ENCODE results near the gene XRRA1.
A peak's percentile ranks its signal among the peaks of the same experiment; 100 is the strongest.
"Not testable (repeated sequence)": the region's sequence is repeated elsewhere in the genome, so short reads cannot be mapped to it uniquely, and the experiment has no call there.

XRRA1 gene, protein sequence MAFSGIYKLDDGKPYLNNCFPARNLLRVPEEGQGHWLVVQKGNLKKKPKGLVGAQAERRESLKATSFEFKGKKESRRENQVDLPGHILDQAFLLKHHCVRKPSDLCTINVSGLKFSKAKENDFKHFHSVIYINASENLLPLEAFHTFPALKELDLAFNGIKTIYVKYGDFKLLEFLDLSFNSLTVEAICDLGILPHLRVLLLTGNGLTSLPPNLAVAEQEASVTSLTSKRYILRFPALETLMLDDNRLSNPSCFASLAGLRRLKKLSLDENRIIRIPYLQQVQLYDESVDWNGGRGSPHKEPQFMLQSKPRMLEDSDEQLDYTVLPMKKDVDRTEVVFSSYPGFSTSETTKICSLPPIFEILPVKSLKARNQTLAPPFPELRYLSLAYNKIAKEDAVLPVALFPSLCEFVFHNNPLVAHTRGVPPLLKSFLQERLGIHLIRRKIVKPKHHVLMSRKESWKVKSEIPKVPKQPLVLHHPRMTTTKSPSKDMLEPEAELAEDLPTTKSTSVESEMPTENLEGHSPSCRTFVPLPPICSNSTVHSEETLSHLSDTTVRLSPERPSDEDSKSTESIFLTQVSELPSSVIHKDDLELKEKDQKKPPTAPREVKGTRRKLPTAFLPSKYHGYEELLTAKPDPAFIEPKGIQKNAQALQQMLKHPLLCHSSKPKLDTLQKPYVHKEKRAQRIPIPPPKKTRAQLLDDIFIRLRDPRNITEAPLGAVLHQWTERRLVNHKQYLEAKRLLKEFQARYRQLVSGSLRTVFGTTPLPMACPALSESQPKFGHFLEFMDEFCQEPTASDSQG

DNA sequence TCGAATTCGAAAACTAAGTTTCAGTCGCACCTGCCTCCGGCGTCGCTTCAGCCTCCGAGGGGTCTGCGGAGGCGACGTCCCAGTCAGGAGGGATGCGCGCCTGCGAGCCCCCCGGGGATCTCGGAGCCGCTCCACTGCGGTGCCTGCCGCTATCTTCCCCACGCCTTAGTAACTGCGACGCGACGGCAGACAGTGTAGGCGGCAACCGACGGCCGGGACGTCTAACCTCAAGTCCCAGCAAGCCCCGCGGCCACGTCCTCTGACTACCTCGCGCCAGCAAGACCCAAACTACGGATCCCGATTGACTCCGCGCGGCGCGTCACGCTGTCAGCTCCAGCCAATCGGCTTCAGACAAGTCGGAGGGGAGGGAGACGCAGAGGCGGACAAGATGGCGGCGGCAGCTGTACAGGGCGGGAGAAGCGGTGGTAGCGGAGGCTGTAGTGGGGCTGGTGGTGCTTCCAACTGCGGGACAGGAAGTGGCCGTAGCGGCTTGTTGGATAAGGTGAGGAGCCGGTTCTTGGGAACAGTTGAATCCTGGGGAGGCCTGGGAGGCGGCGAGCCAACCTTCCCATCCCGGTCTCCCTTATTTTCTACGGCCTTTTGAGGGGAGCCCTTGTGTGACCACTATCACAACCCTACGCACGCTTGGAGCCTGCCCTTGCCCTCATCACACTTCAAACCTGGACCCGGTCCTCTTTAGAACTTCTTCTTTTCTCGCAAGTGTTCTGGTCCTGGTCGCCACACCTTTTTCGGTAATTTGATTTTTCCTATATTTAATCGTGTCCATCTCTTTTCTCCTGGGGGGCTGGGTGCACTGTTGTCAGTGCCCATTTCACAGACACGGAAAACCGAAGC is at the start of gene XRRA1, which contains the start of gene SPCS2:
Gene XRRA1 (minus strand): TSS at position 194 of the 855 bp plus-strand sequence. CDS start 8,213 bp downstream, outside the sequence.
Gene SPCS2 (plus strand): TSS at position 369 of the 855 bp plus-strand sequence. CDS start 20 bp downstream, at position 389.
- peak; percentile 94 to 95 for DNase-seq (ENCODE audit: low read depth in 2 of 2)

- no peak for DNase-seq (ENCODE audit: low read depth in 2 of 2)
Observed at GRCh38 chr11:74992852-74993251, 44.0 kb upstream of the XRRA1 start.

- no peak for DNase-seq (ENCODE audit: low read depth in 2 of 2)
Observed at GRCh38 chr11:74990941-74991340, 42.0 kb upstream of the XRRA1 start.

DNA sequence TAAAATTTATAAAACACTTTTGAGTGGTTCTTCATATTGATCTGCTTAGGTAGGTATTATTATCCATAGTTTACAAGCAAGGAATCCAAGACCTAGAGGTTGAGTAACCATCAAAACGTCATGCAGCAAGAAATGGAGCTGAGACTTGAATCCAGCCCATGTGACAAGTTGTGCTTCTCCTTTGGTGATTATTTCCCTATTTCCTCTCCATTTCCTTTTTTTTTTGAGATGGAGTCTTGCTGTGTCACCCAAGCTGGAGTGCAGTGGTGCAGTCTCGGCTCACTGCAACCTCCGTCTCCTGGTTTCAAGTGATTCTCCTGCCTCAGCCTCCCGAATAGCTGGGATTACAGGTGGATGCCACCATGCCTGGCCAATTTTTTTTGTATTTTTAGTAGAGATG is 41.3 kb upstream of the XRRA1 start:
- not testable (repeated sequence) for DNase-seq (ENCODE audit: low read depth in 2 of 2)

- DNase-seq (ENCODE audit: low read depth in 2 of 2), result no peak
Observed at GRCh38 chr11:74989260-74989638, 40.4 kb upstream of the XRRA1 start.

DNA sequence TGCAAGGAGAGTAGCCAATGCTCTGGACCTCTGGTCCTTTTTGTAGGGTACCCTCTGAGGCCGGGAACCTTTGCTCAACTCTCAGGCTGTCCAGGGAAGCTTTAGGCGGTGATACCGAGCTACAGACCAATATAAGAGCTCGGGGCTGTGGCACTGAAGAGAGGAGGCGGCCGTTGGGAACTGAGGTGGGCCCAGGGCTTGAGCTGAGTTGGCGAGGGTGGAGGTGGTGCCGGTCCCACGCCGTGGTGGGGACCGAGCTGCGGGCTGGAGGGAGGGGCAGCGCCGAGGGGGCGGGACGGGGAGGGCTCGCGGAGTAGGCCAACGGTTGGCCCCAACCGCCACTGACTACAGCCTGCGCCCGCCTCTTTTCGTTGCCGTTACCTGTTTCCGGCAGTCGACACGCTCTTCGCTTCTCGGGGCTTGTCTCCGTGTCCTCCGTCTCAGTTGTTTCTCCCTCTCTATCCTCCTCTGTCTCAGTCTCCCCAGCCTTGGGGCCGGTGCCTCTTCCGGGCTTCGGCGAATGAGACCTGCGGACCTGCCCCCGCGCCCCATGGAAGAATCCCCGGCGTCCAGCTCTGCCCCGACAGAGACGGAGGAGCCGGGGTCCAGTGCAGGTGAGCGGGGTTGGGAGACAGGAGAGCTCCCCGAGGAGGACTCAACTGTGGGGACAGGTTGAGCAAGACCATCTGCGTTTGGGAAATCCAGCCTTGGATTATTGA is 39.8 kb upstream of the XRRA1 start, which contains the start of gene NEU3:
Gene NEU3 (plus strand): TSS at position 393 of the 719 bp plus-strand sequence. CDS start 128 bp downstream, at position 521.
- DNase-seq (ENCODE audit: low read depth in 2 of 2), result peak; percentile 75 to 78

GRCh38 chr11:74984730-74985129 is 35.8 kb upstream of the XRRA1 start:
- DNase-seq (ENCODE audit: low read depth in 2 of 2), result no peak

- no peak for DNase-seq (ENCODE audit: low read depth in 2 of 2)
Observed at GRCh38 chr11:74984070-74984469, 35.2 kb upstream of the XRRA1 start.

DNA sequence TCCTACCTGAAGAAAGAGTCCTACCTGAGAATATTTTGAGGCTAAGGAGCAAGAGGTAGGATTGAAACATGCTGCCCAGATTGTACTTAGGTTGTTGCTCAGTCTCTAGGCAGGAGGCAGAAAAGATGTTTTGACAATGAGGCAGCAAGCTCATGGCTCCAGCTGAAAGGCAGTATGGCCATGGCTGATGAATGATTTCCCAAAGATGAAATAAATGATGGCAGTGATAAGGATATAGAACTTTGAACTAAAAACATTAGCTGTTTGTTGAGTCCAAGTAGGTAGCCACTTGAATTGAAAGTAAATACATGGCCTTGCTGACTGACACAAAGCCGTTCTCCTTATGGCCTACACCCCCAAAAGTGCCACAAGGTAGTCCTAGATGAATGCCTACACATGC is 33.0 kb upstream of the XRRA1 start:
- DNase-seq (ENCODE audit: low read depth in 2 of 2), result no peak

DNA sequence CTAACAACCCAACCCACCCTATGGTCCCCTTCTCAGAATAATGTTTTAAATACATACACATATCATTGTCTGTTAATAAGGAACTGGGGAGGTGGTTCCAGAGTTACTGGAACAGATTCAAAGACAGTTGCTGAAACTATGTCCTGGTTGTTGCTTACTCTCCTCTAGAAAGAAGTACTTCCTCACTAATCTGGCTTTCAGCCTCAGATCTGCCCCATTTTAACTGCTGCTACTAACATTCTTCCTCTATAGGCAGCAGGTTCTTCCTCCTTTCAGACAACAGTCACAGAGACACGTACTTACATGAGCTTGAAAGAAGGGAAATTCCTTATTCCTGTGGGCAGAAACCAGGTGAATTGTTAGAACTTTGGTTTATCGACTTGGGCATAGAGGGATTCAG is 31.7 kb upstream of the XRRA1 start:
- DNase-seq (ENCODE audit: low read depth in 2 of 2), result no peak

GRCh38 chr11:74978041-74978440 is 29.1 kb upstream of the XRRA1 start:
- no peak for DNase-seq (ENCODE audit: low read depth in 2 of 2)

DNA sequence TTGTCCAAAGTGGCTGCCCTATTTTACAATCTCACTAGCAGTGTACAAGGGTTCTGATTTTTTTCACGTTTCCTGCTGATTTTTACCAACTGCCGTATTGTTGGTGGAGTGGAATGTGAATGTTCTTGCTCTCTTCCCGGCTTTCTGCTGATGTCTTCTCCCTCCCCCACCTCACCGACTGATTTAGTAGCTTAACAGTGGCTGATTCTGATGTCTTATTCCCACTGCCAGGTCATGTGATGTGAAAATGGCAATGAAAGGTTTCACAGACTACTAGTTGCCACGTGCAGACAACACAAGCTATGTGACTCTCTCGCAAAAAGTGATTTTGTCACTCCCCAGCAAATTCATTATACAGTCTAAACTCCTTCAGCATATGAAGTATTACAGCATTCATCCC is 22.5 kb upstream of the XRRA1 start:
- DNase-seq (ENCODE audit: low read depth in 2 of 2), result no peak

- no peak for DNase-seq (ENCODE audit: low read depth in 2 of 2)
Observed at GRCh38 chr11:74970852-74971395, 22.0 kb upstream of the XRRA1 start.

DNA sequence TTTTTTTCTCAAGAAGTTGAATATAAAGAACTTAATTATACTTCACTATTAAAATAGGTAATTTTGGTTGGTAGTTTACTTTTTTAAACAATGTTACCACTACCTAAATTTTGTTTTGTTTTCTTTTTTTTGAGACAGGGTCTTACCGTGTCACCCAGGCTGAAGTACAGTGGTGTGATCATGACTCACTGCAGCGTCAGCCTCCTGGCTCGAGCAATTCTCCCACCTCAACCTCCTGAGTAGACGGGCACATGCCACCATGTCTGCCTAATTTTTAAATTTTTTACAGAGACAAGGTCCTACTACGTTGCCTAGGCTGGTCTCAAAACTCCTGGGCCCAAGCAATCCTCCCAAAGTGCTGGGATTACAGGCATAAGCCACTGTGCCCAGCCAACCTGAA is 17.8 kb upstream of the XRRA1 start:
- DNase-seq (ENCODE audit: low read depth in 2 of 2), result no peak

DNA sequence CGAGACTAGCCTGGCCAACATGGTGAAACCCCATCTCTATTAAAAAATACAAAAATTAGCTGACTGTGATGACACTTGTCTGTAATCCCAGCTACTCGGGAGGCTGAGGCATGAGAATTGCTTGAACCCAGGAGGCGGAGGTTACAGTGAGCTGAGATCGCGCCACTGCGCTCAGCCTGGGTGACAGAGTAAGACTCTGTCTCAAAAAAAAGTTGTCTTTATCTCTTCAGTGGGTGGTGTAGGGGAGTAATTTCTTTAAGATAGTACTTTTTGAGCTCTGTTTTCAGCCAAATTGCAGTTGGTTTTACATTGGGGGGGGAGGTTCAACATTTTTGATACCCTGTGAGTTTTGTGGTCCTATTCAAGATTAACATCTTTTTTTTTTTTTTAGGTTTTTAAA is 11.2 kb upstream of the XRRA1 start:
- not testable (repeated sequence) for DNase-seq (ENCODE audit: low read depth in 2 of 2)

- no peak for DNase-seq (ENCODE audit: low read depth in 2 of 2)
Observed at GRCh38 chr11:74957937-74958629, 9.2 kb upstream of the XRRA1 start.

DNA sequence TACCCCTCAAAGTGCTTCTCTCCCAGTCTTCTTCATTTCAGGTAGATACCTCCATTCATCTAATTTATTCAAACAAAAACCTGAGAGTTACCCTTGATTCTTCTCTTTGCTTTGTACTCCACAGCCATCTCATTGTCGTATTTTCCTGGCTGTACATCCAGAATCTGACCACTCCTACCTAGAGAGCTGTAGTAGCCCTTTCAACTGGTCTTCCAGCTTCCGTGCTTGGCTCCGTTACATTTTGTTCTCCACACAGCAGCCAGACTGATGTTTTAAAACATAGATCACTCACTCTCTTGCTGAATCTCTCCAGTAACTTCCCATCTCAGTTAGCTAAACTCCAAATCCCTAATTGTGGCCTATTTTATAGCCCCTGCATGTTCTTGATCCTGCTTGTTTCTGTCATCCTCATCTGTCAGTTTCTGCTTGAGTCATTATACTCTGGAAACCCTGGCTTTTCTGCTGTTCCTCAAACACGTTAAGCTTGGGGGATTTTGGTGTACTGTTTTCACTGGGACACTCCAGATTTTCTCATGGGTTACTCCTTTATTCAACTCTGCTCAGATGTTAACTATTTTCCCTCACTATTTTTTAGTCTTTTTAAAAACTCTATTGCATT is 7.6 kb upstream of the XRRA1 start:
- DNase-seq (ENCODE audit: low read depth in 2 of 2), result no peak

- no peak for DNase-seq (ENCODE audit: low read depth in 2 of 2)
Observed at GRCh38 chr11:74954199-74954598, 5.3 kb upstream of the XRRA1 start.

GRCh38 chr11:74953451-74953850 is 4.6 kb upstream of the XRRA1 start:
- DNase-seq (ENCODE audit: low read depth in 2 of 2), result no peak

- no peak for DNase-seq (ENCODE audit: low read depth in 2 of 2)
Observed at GRCh38 chr11:74952752-74953151, 3.9 kb upstream of the XRRA1 start.

Data from stimulated activated CD4-positive, alpha-beta T cell treated with anti-CD3 and anti-CD28 coated beads, Interleukin-1b, Interleukin-23, amount 100 ng/mL, for 4 hours (primary cell).